GM06990 (cell line): ENCODE results near the gene POU2F3.

Source experiments
- DNase-seq: peaks from one replicate; pipeline ENCODE4 v3.0.0-alpha.2; 2011; ENCODE audit not compliant: insufficient read length; ENCODE audit errors: extremely low read depth
- H3K27me3 ChIP-seq: replicated peaks from 2 replicates; pipeline ENCODE4 v1.6.0; 2011; ENCODE audit warnings: low read length; ENCODE audit not compliant: control insufficient read depth, insufficient read depth
- H3K36me3 ChIP-seq: 2 replicates; pipeline ENCODE4 v1.5.1; 2011; ENCODE audit warnings: low read length; ENCODE audit not compliant: control insufficient read depth, insufficient read depth
- H3K4me3 ChIP-seq: replicated peaks from 2 replicates; pipeline ENCODE4 v1.5.1; 2011; ENCODE audit warnings: low read depth, mild to moderate bottlenecking, control low read depth, low read length
- TF ChIP-seq, protein P1 (sequence below): IDR thresholded peaks from 2 replicates; pipeline ENCODE4 v1.5.1; 2011; ENCODE audit warnings: low read length, control low read depth, mild to moderate bottlenecking, inconsistent platforms; ENCODE audit not compliant: insufficient read depth, poor library complexity, severe bottlenecking

The POU2F3 gene

DNA sequence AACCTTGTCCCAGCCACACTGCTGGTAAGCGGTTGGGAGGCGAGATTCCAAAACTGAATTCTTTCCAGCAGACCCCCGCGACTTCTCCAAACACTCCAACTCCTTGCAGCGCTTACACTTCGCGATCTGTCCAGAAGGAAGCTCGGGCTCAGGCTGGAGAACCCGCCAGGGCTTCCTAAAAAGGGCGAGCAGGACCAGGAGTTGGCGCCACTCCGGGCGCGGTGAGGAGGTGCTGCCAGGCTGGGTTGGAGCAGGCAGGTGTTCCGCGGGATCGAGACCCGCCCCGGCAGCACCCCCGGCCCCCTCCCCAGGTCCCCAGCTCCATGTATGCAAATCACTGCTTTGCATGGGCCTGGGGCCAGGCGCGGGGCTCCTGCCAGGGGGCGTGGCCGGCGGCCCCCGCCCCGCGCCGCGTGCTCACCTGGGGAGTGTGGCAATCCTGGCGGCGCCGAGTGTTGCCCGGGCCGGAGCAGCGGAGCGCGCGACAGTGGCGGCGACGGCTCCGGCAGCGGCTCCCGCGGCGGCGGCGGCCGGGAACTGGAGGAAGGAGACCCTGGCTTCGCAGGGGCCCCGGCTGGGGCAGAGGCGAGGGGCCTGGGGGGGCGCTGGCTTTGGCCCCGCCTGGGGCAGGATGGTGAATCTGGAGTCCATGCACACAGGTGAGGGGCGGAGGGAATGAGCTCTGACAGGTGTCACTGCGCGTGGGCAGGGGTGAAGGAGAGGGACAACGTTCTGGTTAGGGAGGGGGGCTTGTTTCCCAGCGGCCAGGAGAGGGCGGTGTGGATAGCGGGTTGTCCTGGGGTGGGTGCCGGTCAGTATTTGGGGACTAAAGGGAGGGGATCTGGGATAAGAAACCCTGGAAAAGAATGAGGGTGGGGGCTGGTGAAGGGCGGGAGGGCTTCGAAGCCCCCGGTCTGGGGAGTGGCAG, at the start of gene POU2F3:
Gene POU2F3 (plus strand): TSS at position 428 of the 928 bp plus-strand sequence. CDS start 204 bp downstream, at position 632.
- no peaks in the 10 kb centered on the region for H3K36me3 ChIP-seq
- peaks cover 2% of the 10 kb centered on the region for H3K27me3 ChIP-seq
- DNase-seq = no peak
- H3K4me3 ChIP-seq = no peak within 1 kb of the TSS
- TF ChIP-seq, protein P1, sequence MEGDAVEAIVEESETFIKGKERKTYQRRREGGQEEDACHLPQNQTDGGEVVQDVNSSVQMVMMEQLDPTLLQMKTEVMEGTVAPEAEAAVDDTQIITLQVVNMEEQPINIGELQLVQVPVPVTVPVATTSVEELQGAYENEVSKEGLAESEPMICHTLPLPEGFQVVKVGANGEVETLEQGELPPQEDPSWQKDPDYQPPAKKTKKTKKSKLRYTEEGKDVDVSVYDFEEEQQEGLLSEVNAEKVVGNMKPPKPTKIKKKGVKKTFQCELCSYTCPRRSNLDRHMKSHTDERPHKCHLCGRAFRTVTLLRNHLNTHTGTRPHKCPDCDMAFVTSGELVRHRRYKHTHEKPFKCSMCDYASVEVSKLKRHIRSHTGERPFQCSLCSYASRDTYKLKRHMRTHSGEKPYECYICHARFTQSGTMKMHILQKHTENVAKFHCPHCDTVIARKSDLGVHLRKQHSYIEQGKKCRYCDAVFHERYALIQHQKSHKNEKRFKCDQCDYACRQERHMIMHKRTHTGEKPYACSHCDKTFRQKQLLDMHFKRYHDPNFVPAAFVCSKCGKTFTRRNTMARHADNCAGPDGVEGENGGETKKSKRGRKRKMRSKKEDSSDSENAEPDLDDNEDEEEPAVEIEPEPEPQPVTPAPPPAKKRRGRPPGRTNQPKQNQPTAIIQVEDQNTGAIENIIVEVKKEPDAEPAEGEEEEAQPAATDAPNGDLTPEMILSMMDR = peak; percentile 34

DNA sequence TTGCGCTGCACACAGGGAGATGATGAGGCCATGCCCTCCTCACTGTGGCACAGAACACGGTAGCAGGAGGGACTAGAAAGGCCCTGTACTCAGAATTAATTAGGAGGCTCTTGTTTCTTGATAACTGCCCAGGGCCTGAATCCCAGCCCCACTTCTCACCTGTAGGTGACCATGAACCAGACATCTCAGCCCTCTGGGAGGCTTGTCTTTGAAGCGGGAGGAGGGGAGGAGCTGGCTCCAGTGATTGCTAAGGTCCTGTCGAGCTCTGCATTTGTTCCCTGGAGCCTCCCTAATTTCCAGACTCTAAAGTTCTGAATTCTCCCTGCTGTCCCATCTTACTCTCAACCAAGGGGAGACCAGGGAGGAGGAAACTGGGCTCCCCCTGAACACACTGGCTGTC, 48.9 kb upstream of the POU2F3 start:
- TF ChIP-seq, protein P1 = no peak
- no peak for DNase-seq
- H3K27me3 ChIP-seq = peaks cover 1% of the 10 kb centered on the region; the same call in 1 of the 2 replicates
- H3K4me3 ChIP-seq = no peak overlapping the region
- no peaks in the 10 kb centered on the region for H3K36me3 ChIP-seq

DNA sequence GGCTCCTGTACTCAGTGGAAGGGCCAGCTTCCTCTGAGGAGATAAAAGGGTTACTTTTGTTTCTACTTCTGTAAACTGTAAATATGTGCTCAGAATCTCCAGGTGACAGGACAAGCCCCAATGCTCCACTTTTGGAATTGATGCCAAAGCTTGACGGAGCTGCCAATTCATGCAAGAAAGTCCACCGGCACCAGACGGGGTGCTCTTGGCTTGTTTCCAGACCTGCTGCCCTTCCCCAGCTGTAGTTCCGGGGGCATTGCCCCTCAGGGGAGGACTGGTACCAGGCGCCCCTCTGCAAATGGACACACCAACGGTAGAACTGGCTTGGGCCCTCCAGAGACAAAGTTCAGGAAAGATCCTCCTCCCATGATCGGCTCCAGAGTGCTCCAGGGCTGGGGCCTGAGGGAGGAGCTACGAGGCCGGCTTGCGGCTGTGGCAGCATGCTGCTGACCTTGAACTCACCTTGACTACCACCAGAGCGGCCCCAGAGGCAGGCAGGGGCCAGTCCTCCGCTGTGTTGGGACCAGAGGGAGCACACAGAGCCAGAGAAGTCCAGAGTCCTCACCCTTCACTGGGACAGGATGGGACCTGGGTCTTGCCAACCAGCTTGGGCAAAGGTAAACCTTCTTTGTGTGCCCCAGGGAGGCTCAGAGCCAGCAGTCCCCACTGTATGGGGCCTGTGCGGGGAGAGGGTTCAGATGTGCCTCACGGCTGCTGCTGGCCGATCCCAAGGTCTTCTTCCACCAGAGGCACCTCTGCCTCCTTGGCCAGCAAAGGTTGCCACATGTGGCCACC, 46.9 kb upstream of the POU2F3 start:
- Histone ChIP-seq H3K4me3 (no peak overlapping the region), H3K36me3 (no peaks in the 10 kb centered on the region), H3K27me3 (peaks cover 3% of the 10 kb centered on the region; the same call in 1 of the 2 replicates)
- TF ChIP-seq, protein P1 = no peak
- no peak for DNase-seq

DNA sequence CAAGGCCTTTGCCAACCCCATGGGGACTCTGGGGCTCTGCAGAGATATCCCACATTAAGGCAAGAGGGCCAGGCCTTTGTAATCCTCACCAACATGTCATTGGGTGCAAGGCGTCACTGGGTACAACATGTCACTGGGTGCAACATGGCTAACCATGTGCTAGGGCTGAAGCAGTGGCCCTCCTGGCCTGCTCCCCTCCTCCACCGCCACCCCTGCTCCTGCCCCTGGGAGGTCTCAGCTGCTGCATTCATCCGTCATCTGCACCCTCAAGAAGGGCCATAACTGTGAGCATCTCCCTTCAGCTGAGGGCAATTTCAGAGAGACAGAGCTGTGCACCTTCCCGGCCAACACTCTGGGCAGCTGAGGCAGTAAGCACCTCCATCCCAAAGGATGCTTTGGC, 45.8 kb upstream of the POU2F3 start:
- DNase-seq = no peak
- no peaks in the 10 kb centered on the region for H3K36me3 ChIP-seq
- TF ChIP-seq, protein P1 = no peak
- H3K4me3 ChIP-seq = no peak overlapping the region
- peaks cover 1% of the 10 kb centered on the region; the same call in 1 of the 2 replicates for H3K27me3 ChIP-seq

DNA sequence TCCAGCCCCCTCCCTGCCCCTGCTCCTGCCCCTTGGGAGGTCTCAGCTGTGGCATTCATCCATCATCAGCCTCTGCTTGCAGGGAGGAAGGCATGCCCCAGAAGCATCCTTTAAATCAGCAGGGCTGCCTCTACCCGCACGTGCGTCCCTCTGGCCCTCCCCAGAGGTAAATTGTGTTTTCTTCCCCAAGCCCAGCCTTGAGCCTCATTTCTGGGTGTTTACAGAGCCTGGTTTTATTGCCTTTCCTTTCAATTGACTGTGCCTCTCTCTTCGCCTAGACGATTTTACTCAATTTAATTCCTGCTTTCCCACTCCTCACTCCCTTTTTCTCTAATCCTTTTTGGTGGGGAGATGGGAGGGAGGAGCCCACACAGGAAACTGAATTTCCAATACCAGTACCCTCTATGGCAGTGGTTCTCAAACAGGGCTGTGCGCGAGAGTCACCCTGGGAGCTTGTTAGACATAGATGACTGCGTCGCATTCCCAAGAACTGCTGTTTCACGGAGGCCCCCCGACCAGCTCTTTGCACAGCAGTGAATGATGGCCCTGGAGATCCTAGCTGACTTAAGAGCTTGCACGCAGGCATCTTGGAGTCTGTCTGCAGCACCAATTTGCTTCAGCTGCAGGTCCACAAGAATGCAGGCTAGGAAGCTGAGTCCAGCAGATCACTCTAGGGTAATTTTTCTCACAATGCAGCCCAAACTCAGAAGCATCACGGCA, 44.2 kb upstream of the POU2F3 start:
- TF ChIP-seq, protein P1 = no peak
- H3K4me3 ChIP-seq = no peak overlapping the region
- peaks cover 1% of the 10 kb centered on the region; the same call in 1 of the 2 replicates for H3K27me3 ChIP-seq

More for the DNA sequence above, 44.2 kb upstream of the POU2F3 start:
- no peaks in the 10 kb centered on the region for H3K36me3 ChIP-seq
- no peak for DNase-seq
